Kidney (tissue), 14 donors: ENCODE results near the gene CD34. TPM values are rescaled to one million over a fixed set of nuclear protein-coding genes. Genes with fewer than 3 reads are reported as not detected.
A peak's percentile ranks its signal among the peaks of the same experiment; 100 is the strongest.

Experiments
- DNase-seq, 5 donors: peaks; one replicate each; pipeline ENCODE4 v3.0.0-alpha.2; 2013 to 2020
- FAIRE-seq: peaks from 2 replicates; lab custom pipeline; 2012; peaks lifted over from hg19 to GRCh38; lab: Jason Lieb, UNC
- H3K27ac ChIP-seq, 2 donors: one replicate each; pipeline ENCODE4 v1.7.0; 2013; ENCODE audit warnings: low read depth in 2 of 2, low read length in 2 of 2, inconsistent platforms in 1 of 2
- H3K27me3 ChIP-seq: one replicate; pipeline ENCODE4 v1.7.1; 2013; ENCODE audit warnings: low read length, inconsistent platforms; ENCODE audit not compliant: control insufficient read depth, insufficient read depth
- H3K36me3 ChIP-seq, 3 donors: one replicate each; pipeline versions ENCODE4 v1.7.0 to v1.7.1; 2013; ENCODE audit warnings: low read length in 3 of 3, control low read depth in 1 of 3, inconsistent platforms in 1 of 3; ENCODE audit not compliant: insufficient read depth in 3 of 3, control insufficient read depth in 2 of 3
- H3K4me1 ChIP-seq, 3 donors: one replicate each; pipeline versions ENCODE4 v1.7.0 to v1.7.1; 2013; ENCODE audit warnings: low read length in 3 of 3, inconsistent platforms in 1 of 3, low read depth in 1 of 3; ENCODE audit not compliant: control insufficient read depth in 2 of 3, insufficient read depth in 2 of 3
- H3K4me3 ChIP-seq, 3 donors: one replicate each; pipeline versions ENCODE4 v1.7.0 to v1.8.1; 2013; ENCODE audit warnings: low read length in 3 of 3, control low read depth in 1 of 3, inconsistent platforms in 1 of 3
- H3K9ac ChIP-seq, 3 donors: one replicate each; pipeline versions ENCODE4 v1.7.0 to v1.7.1; 2013; ENCODE audit warnings: low read length in 3 of 3, control low read depth in 1 of 3, inconsistent platforms in 1 of 3
- H3K9me3 ChIP-seq, 3 donors: one replicate each; pipeline versions ENCODE4 v1.7.0 to v1.7.1; 2013; ENCODE audit warnings: low read length in 3 of 3, control low read depth in 1 of 3, inconsistent platforms in 1 of 3; ENCODE audit not compliant: control insufficient read depth in 2 of 3, insufficient read depth in 1 of 3
- CTCF ChIP-seq: IDR thresholded peaks from 3 replicates; pipeline ENCODE4 v1.5.1; 2012; ENCODE audit warnings: mild to moderate bottlenecking, moderate library complexity, borderline replicate concordance; ENCODE audit not compliant: insufficient read depth; ENCODE audit errors: extremely low read depth
- intact Hi-C: fragments of 100-400 bp; cut with DNase I; formaldehyde crosslinking; loops from one replicate; pipeline ENCODE4 v1.11.1; 2022
- polyA plus RNA-seq: library from polyadenylated mRNA; stranded (reverse); fragments of 350-450 nt; fragmentation: Illumina TruSeq; extraction: RNeasy Lipid Tissue Mini Kit (QIAGEN cat#74804); gene quantifications from one replicate; pipeline ENCODE4 v1.2.3, GENCODE V29; 2014; ENCODE audit warnings: low read depth, low replicate concordance; ENCODE audit not compliant: insufficient read depth
- total RNA-seq: library from RNA; stranded (reverse); fragmentation: NEBNext Ultra II Directional; extraction: Animal tissue kit (Norgen Biotek cat#: 25700); gene quantifications from one replicate; pipeline ENCODE4 v1.2.1, GENCODE V29; 2021
- donor health status: control.
- donor health status: control.
- donor health status: control.
- donor health status: control.
- donor health status: control.
- donor health status: DM: yes; HTN: yes; CAD: no.
- donor health status: Normal renal cell carcinoma (clear cell type).

CD34 gene
- total and polyA plus RNA-seq, 2 donors from 2014 or later: 50.9 to 69.4 TPM

- Histone ChIP-seq H3K9ac (no peak overlapping the region), H3K27ac (peak overlapping the region in 1 of 2 donors; percentile 63), H3K4me3 (no peak overlapping the region), H3K36me3 (no peaks in the 10 kb centered on the region), H3K9me3 (no peaks in the 10 kb centered on the region), H3K4me1 (peaks cover 3 to 18% (median 11%) of the 10 kb centered on the region in 3 donors), H3K27me3 (no peaks in the 10 kb centered on the region)
- intact Hi-C loops: no loop called here
- DNase-seq: no peak
- no peak for TF ChIP-seq CTCF
- FAIRE-seq: no peak
These were observed 12.2 kb upstream of the CD34 start for GRCh38 chr1:207923121-207923520.

GRCh38 chr1:207922554-207922953 lies 11.6 kb upstream of the CD34 start:
- FAIRE-seq: no peak

GRCh38 chr1:207921321-207921720 lies 10.4 kb upstream of the CD34 start:
- no peaks in the 10 kb centered on the region for H3K36me3 ChIP-seq
- no peak overlapping the region for H3K4me3 ChIP-seq
- no peaks in the 10 kb centered on the region for H3K9me3 ChIP-seq
- no peak for TF ChIP-seq CTCF
- no peak overlapping the region for H3K9ac ChIP-seq
- no peak for FAIRE-seq
- no peaks in the 10 kb centered on the region for H3K27me3 ChIP-seq
- peaks cover 3 to 18% (median 11%) of the 10 kb centered on the region in 3 donors for H3K4me1 ChIP-seq
- no peak for DNase-seq
- H3K27ac ChIP-seq: no peak overlapping the region
- intact Hi-C loops: no loop called here

More at GRCh38 chr1:207922554-207922953, 11.6 kb upstream of the CD34 start:
- Histone ChIP-seq H3K9me3 (no peaks in the 10 kb centered on the region), H3K27ac (peak overlapping the region; percentile 23 to 63), H3K36me3 (no peaks in the 10 kb centered on the region), H3K27me3 (no peaks in the 10 kb centered on the region), H3K9ac (no peak overlapping the region), H3K4me3 (no peak overlapping the region), H3K4me1 (peaks cover 3 to 18% (median 11%) of the 10 kb centered on the region in 3 donors)
- intact Hi-C loops: no loop called here
- DNase-seq: peak in 2 of 5 donors; percentile 37 to 77
- TF ChIP-seq CTCF: no peak
